Mesendoderm (in vitro differentiated cells): ENCODE measurements around the gene PLAAT2.

Experiments
- DNase-seq: peaks from one replicate; pipeline ENCODE4 v3.0.0; 2013
- H2AK5ac ChIP-seq: 2 replicates; pipeline ENCODE4 v1.6.1; 2013; ENCODE audit warnings: low read length, inconsistent platforms
- H2BK120ac ChIP-seq: 2 replicates; pipeline ENCODE4 v1.6.1; 2013; ENCODE audit warnings: low read depth, mild to moderate bottlenecking, low read length, moderate library complexity, mixed read lengths
- H2BK15ac ChIP-seq: replicated peaks from 2 replicates; pipeline ENCODE4 v1.6.1; 2013; ENCODE audit warnings: low read depth, mild to moderate bottlenecking, moderate library complexity
- H2BK5ac ChIP-seq: 2 replicates; pipeline ENCODE4 v1.6.1; 2013; ENCODE audit warnings: low read length, inconsistent platforms
- H3K18ac ChIP-seq: 2 replicates; pipeline ENCODE4 v1.6.1; 2013; ENCODE audit warnings: mild to moderate bottlenecking, low read length, mixed read lengths
- H3K23ac ChIP-seq: one replicate; pipeline ENCODE4 v1.6.1; 2013; ENCODE audit warnings: low read length
- H3K27ac ChIP-seq: 2 replicates; pipeline ENCODE4 v1.5.1; 2013; ENCODE audit warnings: low read depth, mild to moderate bottlenecking, inconsistent platforms, low read length, moderate library complexity
- H3K27me3 ChIP-seq: 2 replicates; pipeline ENCODE4 v1.6.1; 2013; ENCODE audit warnings: low read length, control low read depth, mild to moderate bottlenecking, inconsistent platforms; ENCODE audit not compliant: insufficient read depth, poor library complexity
- H3K36me3 ChIP-seq: 2 replicates; pipeline ENCODE4 v1.6.1; 2013; ENCODE audit warnings: low read length, inconsistent platforms; ENCODE audit not compliant: control insufficient read depth, insufficient read depth
- H3K4ac ChIP-seq: one replicate; pipeline ENCODE4 v1.6.1; 2013; ENCODE audit warnings: low read depth, mild to moderate bottlenecking, low read length, moderate library complexity
- H3K4me1 ChIP-seq: 2 replicates; pipeline ENCODE4 v1.6.1; 2013; ENCODE audit warnings: low read depth, low read length, inconsistent platforms; ENCODE audit not compliant: control insufficient read depth
- H3K4me2 ChIP-seq: 2 replicates; pipeline ENCODE4 v1.6.1; 2013; ENCODE audit warnings: low read length
- H3K4me3 ChIP-seq: 2 replicates; pipeline ENCODE4 v1.5.1; 2013; ENCODE audit warnings: mild to moderate bottlenecking, low read length
- H3K56ac ChIP-seq: one replicate; pipeline ENCODE4 v1.6.1; 2013; ENCODE audit warnings: low read length
- H3K79me1 ChIP-seq: 2 replicates; pipeline ENCODE4 v1.6.1; 2013; ENCODE audit warnings: low read length, inconsistent platforms
- H3K79me2 ChIP-seq: 2 replicates; pipeline ENCODE4 v1.6.1; 2013; ENCODE audit warnings: mild to moderate bottlenecking, low read length; ENCODE audit not compliant: control insufficient read depth, insufficient read depth
- H3K9ac ChIP-seq: 2 replicates; pipeline ENCODE4 v1.6.1; 2013; ENCODE audit warnings: low read length, inconsistent platforms
- H4K5ac ChIP-seq: one replicate; pipeline ENCODE4 v1.6.1; 2013; ENCODE audit warnings: low read length
- H4K8ac ChIP-seq: one replicate; pipeline ENCODE4 v1.6.1; 2013; ENCODE audit warnings: low read depth, mild to moderate bottlenecking, control low read depth, low read length, moderate library complexity
- WGBS: extraction: QIAGEN DNeasy Blood & Tissue Kit; methylation state at CpG from one replicate; pipeline ENCODE4 v1.1.7; 2013; ENCODE audit warnings: low lambda C conversion rate, missing lambda C conversion rate; ENCODE audit not compliant: insufficient coverage; ENCODE audit errors: extremely low coverage; 5-methylcytosine and 5-hydroxymethylcytosine counted together

PLAAT2 gene

GRCh38 chr11:63517156-63517555 is 46.0 kb downstream of the PLAAT2 start:
- Histone ChIP-seq H3K27me3 (no peaks in the 10 kb centered on the region), H3K79me1 (no peaks in the 10 kb centered on the region), H3K23ac (no peak overlapping the region), H3K4me3 (no peak overlapping the region), H4K5ac (no peak overlapping the region), H3K4me2 (no peak overlapping the region), H3K9ac (no peak overlapping the region), H3K4ac (no peak overlapping the region), H3K18ac (no peak overlapping the region), H2AK5ac (no peak overlapping the region), H3K27ac (no peak overlapping the region), H2BK120ac (no peak overlapping the region), H2BK15ac (no peak overlapping the region), H4K8ac (no peak overlapping the region), H3K56ac (no peak overlapping the region), H3K79me2 (no peaks in the 10 kb centered on the region), H3K36me3 (no peaks in the 10 kb centered on the region), H2BK5ac (no peak overlapping the region), H3K4me1 (no peaks in the 10 kb centered on the region)
- no CpG with 5 or more reads among the region's 5 CpGs for WGBS
- no peak for DNase-seq

GRCh38 chr11:63516109-63516508 is 47.1 kb downstream of the PLAAT2 start:
- DNase-seq, result no peak
- H2AK5ac ChIP-seq, result no peak overlapping the region
- no peak overlapping the region for H3K4me2 ChIP-seq
- H4K5ac ChIP-seq, result no peak overlapping the region
- H3K18ac ChIP-seq, result no peak overlapping the region
- no peaks in the 10 kb centered on the region for H3K79me1 ChIP-seq
- H2BK5ac ChIP-seq, result no peak overlapping the region
- no peak overlapping the region for H3K23ac ChIP-seq
- no peak overlapping the region for H3K4ac ChIP-seq
- H4K8ac ChIP-seq, result no peak overlapping the region
- no peaks in the 10 kb centered on the region for H3K36me3 ChIP-seq
- WGBS, result no CpG with 5 or more reads among the region's 6 CpGs
- H2BK15ac ChIP-seq, result no peak overlapping the region
- H3K27me3 ChIP-seq, result no peaks in the 10 kb centered on the region
- no peaks in the 10 kb centered on the region for H3K79me2 ChIP-seq
- no peak overlapping the region for H3K4me3 ChIP-seq
- H3K9ac ChIP-seq, result no peak overlapping the region
- H3K27ac ChIP-seq, result no peak overlapping the region
- H2BK120ac ChIP-seq, result no peak overlapping the region
- H3K56ac ChIP-seq, result peak overlapping the region; percentile 59
- H3K4me1 ChIP-seq, result no peaks in the 10 kb centered on the region

GRCh38 chr11:63512816-63513215 is 50.4 kb downstream of the PLAAT2 start:
- Histone ChIP-seq H3K4me3 (no peak overlapping the region), H3K56ac (no peak overlapping the region), H3K4me1 (peaks cover 2% of the 10 kb centered on the region), H3K23ac (no peak overlapping the region), H3K27me3 (no peaks in the 10 kb centered on the region), H3K36me3 (no peaks in the 10 kb centered on the region), H3K79me1 (no peaks in the 10 kb centered on the region), H2AK5ac (no peak overlapping the region), H4K5ac (no peak overlapping the region), H2BK15ac (no peak overlapping the region), H3K18ac (no peak overlapping the region), H3K79me2 (no peaks in the 10 kb centered on the region), H2BK120ac (no peak overlapping the region), H3K27ac (no peak overlapping the region), H3K4me2 (no peak overlapping the region), H3K9ac (no peak overlapping the region), H4K8ac (no peak overlapping the region), H2BK5ac (no peak overlapping the region), H3K4ac (no peak overlapping the region)
- no peak for DNase-seq
- WGBS, result no CpG with 5 or more reads among the region's 7 CpGs

- Histone ChIP-seq H3K18ac (no peak overlapping the region), H3K4me1 (peaks cover 12% of the 10 kb centered on the region), H3K56ac (no peak overlapping the region), H3K36me3 (no peaks in the 10 kb centered on the region), H2BK5ac (no peak overlapping the region), H4K5ac (no peak overlapping the region), H3K9ac (no peak overlapping the region), H3K79me1 (no peaks in the 10 kb centered on the region), H3K4ac (no peak overlapping the region), H3K23ac (no peak overlapping the region), H3K4me3 (no peak overlapping the region), H4K8ac (no peak overlapping the region), H3K27me3 (no peaks in the 10 kb centered on the region), H3K4me2 (no peak overlapping the region), H2AK5ac (no peak overlapping the region), H3K27ac (no peak overlapping the region), H3K79me2 (no peaks in the 10 kb centered on the region), H2BK15ac (no peak overlapping the region), H2BK120ac (no peak overlapping the region)
- WGBS, result no CpG with 5 or more reads among the region's 11 CpGs
- DNase-seq, result no peak
These were observed 52.0 kb downstream of the PLAAT2 start for GRCh38 chr11:63511048-63511748.

- H4K8ac ChIP-seq, result no peak overlapping the region
- no peak overlapping the region for H3K23ac ChIP-seq
- no CpG with 5 or more reads among the region's 7 CpGs for WGBS
- no peak overlapping the region for H3K9ac ChIP-seq
- no peaks in the 10 kb centered on the region for H3K79me1 ChIP-seq
- no peaks in the 10 kb centered on the region for H3K79me2 ChIP-seq
- no peak overlapping the region for H3K4me3 ChIP-seq
- no peak overlapping the region for H4K5ac ChIP-seq
- no peak overlapping the region for H3K4ac ChIP-seq
- no peak overlapping the region for H3K18ac ChIP-seq
- DNase-seq, result no peak
- no peak overlapping the region for H2BK120ac ChIP-seq
- H3K56ac ChIP-seq, result no peak overlapping the region
- no peaks in the 10 kb centered on the region for H3K27me3 ChIP-seq
- no peak overlapping the region for H3K4me2 ChIP-seq
- H2AK5ac ChIP-seq, result no peak overlapping the region
- no peaks in the 10 kb centered on the region for H3K36me3 ChIP-seq
- no peak overlapping the region for H2BK5ac ChIP-seq
- peaks cover 16% of the 10 kb centered on the region for H3K4me1 ChIP-seq
- H3K27ac ChIP-seq, result no peak overlapping the region
- H2BK15ac ChIP-seq, result no peak overlapping the region
These were observed 52.7 kb downstream of the PLAAT2 start for GRCh38 chr11:63510360-63511047.
